OCI-LY7 (cell line): ENCODE results near the gene ADGRG3.
"Not testable (repeated sequence)": the region's sequence is repeated elsewhere in the genome, so short reads cannot be mapped to it uniquely, and the experiment has no call there.

Experiments
- EZH2phosphoT487 ChIP-seq: fragments of 200-600 bp; sonication (generic); IDR thresholded peaks from 2 replicates; pipeline ENCODE4 v1.6.1; 2018; ENCODE audit warnings: low read depth, borderline replicate concordance, mild to moderate bottlenecking, mixed run types, antibody characterized with exemption, low read length, moderate library complexity, mixed read lengths
- TF ChIP-seq, protein P1 (sequence below): fragments of 200-600 bp; sonication (generic); conservative IDR thresholded peaks from 2 replicates; pipeline ENCODE4 v1.5.1; 2014; ENCODE audit warnings: mild to moderate bottlenecking, antibody characterized with exemption, low read length, moderate library complexity, mixed read lengths

DNA sequence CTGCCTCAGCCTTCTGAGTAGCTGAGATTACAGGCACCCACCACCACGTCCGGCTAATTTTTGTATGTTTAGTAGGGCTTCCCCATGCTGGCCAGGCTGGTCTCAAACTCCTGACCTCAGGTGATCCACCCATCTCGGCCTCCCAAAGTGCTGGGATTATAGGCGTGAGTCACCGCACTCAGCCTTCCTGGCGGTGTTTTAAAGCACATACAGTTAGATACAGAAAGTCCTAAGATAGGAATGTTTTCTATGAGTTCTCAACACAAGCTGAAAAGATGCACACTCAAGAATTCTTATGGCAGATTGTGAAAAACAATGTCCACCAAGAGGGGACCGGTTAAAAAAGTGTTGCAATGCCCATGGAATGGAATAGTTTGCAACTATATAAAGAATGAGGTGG lies 3.3 kb downstream of the ADGRG3 start:
- TF ChIP-seq, protein P1, sequence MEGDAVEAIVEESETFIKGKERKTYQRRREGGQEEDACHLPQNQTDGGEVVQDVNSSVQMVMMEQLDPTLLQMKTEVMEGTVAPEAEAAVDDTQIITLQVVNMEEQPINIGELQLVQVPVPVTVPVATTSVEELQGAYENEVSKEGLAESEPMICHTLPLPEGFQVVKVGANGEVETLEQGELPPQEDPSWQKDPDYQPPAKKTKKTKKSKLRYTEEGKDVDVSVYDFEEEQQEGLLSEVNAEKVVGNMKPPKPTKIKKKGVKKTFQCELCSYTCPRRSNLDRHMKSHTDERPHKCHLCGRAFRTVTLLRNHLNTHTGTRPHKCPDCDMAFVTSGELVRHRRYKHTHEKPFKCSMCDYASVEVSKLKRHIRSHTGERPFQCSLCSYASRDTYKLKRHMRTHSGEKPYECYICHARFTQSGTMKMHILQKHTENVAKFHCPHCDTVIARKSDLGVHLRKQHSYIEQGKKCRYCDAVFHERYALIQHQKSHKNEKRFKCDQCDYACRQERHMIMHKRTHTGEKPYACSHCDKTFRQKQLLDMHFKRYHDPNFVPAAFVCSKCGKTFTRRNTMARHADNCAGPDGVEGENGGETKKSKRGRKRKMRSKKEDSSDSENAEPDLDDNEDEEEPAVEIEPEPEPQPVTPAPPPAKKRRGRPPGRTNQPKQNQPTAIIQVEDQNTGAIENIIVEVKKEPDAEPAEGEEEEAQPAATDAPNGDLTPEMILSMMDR, result not testable (repeated sequence)
- not testable (repeated sequence) for TF ChIP-seq EZH2phosphoT487
